Prostate gland (tissue), 2 donors: ENCODE data around the gene TRIM28.
"Not testable (repeated sequence)": the region's sequence is repeated elsewhere in the genome, so short reads cannot be mapped to it uniquely, and the experiment has no call there.

ENCODE experiments used
- POLR2A ChIP-seq: fragments of 450-650 bp; IDR thresholded peaks from one replicate; pipeline ENCODE4 v1.6.1; 2016; ENCODE audit warnings: antibody characterized with exemption, mild to moderate bottlenecking
- POLR2AphosphoS5 ChIP-seq: sonication (generic); formaldehyde crosslinking; IDR thresholded peaks from one replicate; pipeline ENCODE4 v1.6.1; 2017; ENCODE audit warnings: antibody characterized with exemption
- TF ChIP-seq, protein P1 (sequence below), 4 experiments: fragments of 200-600 bp in 2 of 4; fragments of 450-650 bp in 2 of 4; sonication (generic) in 2 of 4; IDR thresholded peaks; 1 replicate in 3 of 4; 2 replicates in 1 of 4; pipeline ENCODE4 v1.5.1; 2016 to 2019; ENCODE audit warnings: antibody characterized with exemption in 4 of 4, mild to moderate bottlenecking in 2 of 4, moderate library complexity in 2 of 4

DNA sequence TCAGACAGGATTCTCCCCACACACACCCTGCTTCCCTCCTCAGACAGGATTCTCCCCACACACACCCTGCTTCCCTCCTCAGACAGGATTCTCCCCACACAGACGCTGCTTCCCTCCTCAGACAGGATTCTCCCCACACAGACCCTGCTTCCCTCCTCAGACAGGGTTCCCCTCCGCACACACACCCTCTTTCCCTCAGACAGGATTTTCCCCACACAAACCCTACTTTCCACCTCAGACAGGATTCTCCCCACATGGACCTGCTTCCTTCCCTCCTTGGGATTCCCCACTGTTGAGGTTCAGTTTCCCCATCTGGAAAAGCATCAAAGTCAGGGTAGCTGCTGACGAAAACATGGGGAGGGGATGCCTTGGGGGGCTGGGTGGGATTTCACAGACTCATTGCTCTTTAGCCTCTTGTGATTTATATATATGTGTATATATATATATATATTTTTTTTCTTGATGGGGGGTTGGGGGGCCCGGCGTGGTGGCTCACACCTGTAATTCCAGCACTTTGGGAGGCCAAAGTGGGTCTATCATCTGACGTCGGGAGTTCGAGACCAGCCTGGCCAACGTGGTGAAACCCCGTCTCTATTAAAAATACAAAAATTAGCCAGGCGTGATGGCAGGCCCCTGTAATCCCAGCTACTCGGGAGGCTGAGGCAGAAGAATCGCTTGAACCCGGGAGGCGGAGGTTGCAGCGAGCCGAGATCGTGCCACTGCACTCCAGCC, 1.1 kb upstream of the TRIM28 start:
- not testable (repeated sequence) for TF ChIP-seq POLR2AphosphoS5, POLR2A
- TF ChIP-seq, protein P1, sequence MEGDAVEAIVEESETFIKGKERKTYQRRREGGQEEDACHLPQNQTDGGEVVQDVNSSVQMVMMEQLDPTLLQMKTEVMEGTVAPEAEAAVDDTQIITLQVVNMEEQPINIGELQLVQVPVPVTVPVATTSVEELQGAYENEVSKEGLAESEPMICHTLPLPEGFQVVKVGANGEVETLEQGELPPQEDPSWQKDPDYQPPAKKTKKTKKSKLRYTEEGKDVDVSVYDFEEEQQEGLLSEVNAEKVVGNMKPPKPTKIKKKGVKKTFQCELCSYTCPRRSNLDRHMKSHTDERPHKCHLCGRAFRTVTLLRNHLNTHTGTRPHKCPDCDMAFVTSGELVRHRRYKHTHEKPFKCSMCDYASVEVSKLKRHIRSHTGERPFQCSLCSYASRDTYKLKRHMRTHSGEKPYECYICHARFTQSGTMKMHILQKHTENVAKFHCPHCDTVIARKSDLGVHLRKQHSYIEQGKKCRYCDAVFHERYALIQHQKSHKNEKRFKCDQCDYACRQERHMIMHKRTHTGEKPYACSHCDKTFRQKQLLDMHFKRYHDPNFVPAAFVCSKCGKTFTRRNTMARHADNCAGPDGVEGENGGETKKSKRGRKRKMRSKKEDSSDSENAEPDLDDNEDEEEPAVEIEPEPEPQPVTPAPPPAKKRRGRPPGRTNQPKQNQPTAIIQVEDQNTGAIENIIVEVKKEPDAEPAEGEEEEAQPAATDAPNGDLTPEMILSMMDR (IDR thresholded peaks at IDR 0.05), result not testable (repeated sequence)
